Erythroblast (primary cell): Measurements from ENCODE around the gene RMI2.

Experiments used
- GATA1 ChIP-seq: IDR thresholded peaks from 2 replicates; pipeline ENCODE4 v1.6.1; 2011; ENCODE audit warnings: low read depth, mild to moderate bottlenecking, control low read depth, low read length, moderate library complexity
- POLR2A ChIP-seq: IDR thresholded peaks from 2 replicates; pipeline ENCODE4 v1.6.1; 2011; ENCODE audit warnings: mild to moderate bottlenecking, low read length

GRCh38 chr16:11339075-11339474, 6.2 kb upstream of the RMI2 start:
- TF ChIP-seq POLR2A (no peak), GATA1 (no peak)
